ENCODE measurements around the gene ANO3. TPM values are rescaled to one million over a fixed set of nuclear protein-coding genes. Genes with fewer than 3 reads are reported as not detected.

ANO3 gene
- total RNA-seq, 1 donor from 2014 or later = 0.29 TPM

DNA sequence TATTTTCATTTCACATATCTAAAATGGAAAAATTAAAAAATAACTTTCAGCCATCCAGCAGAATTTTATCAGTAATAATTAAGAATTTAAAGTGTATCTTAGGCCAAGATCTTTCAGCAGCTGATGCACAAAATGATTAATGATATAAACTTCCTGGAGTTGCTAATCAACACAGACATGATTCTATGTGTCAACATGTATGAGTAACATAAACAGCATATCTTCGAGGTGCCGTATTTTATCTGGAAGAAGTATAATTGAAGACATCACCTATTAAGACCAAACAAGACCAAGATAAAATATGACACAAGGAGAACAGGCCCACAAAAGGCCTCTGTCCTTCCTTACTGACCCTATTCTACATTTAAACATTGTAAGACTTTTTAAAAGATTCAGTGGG, 344.7 kb downstream of the ANO3 start:
- DNase-seq (ENCODE audit: extremely low spot score, unreplicated experiment) = no peak
- H3K4me3 Mint-ChIP-seq = no peak overlapping the region
- H3K36me3 Mint-ChIP-seq = no peaks in the 10 kb centered on the region
- H3K27me3 Mint-ChIP-seq = no peaks in the 10 kb centered on the region
- peaks cover 7% of the 10 kb centered on the region for H3K9me3 Mint-ChIP-seq
- TF ChIP-seq, protein P1, sequence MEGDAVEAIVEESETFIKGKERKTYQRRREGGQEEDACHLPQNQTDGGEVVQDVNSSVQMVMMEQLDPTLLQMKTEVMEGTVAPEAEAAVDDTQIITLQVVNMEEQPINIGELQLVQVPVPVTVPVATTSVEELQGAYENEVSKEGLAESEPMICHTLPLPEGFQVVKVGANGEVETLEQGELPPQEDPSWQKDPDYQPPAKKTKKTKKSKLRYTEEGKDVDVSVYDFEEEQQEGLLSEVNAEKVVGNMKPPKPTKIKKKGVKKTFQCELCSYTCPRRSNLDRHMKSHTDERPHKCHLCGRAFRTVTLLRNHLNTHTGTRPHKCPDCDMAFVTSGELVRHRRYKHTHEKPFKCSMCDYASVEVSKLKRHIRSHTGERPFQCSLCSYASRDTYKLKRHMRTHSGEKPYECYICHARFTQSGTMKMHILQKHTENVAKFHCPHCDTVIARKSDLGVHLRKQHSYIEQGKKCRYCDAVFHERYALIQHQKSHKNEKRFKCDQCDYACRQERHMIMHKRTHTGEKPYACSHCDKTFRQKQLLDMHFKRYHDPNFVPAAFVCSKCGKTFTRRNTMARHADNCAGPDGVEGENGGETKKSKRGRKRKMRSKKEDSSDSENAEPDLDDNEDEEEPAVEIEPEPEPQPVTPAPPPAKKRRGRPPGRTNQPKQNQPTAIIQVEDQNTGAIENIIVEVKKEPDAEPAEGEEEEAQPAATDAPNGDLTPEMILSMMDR (conservative IDR thresholded peaks at IDR 0.05) = no peak
- peaks cover 6% of the 10 kb centered on the region for H3K4me1 Mint-ChIP-seq (ENCODE audit: unreplicated experiment)
- peak overlapping the region; percentile 86 for H3K27ac Mint-ChIP-seq

DNA sequence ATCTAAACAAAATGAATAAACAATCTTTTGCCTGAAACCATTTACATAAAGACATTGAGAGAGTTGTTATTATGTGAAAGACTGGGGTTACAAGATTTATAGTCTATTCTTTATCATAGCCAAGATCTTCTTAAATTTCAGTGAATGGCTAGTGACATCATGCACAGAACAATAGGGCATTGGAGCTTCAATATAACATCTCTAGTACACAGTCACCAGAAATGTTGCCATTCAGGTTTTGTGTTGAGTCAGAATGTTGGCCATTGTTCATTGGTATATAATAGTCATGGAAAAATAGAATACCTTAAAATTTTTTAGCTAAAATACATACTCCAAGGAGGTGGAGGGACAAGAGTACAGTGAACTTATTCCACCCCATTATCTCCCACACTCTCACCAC, 345.6 kb downstream of the ANO3 start:
- Mint-ChIP-seq H3K36me3 (no peaks in the 10 kb centered on the region), H3K9me3 (peaks cover 7% of the 10 kb centered on the region), H3K27me3 (no peaks in the 10 kb centered on the region), H3K4me1 (ENCODE audit: unreplicated experiment) (peaks cover 6% of the 10 kb centered on the region), H3K27ac (peak overlapping the region; percentile 86), H3K4me3 (no peak overlapping the region)
- no peak for DNase-seq (ENCODE audit: extremely low spot score, unreplicated experiment)
- TF ChIP-seq, protein P1 (conservative IDR thresholded peaks at IDR 0.05) = no peak

DNA sequence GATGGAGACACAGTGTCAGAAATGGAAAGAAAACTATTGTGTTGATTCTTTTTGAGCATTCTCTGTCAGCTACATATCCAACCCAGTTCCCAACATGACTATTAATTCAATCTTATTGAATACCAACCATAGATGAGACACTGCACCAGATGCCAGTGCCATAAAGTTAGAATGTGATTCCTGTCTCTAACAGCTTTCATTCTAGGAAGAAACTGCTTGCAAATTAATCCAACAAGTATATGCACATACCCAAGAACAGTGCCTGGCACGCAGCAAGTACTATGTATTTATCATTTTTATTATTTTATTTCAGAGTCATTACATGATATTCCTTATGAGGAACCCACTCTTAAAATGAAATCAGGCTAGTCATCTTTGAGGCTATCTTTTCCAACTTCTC, 355.4 kb downstream of the ANO3 start:
- no peaks in the 10 kb centered on the region for H3K27me3 Mint-ChIP-seq
- H3K27ac Mint-ChIP-seq = no peak overlapping the region
- DNase-seq (ENCODE audit: extremely low spot score, unreplicated experiment) = no peak
- no peaks in the 10 kb centered on the region for H3K9me3 Mint-ChIP-seq
- no peaks in the 10 kb centered on the region for H3K36me3 Mint-ChIP-seq
- no peaks in the 10 kb centered on the region for H3K4me1 Mint-ChIP-seq (ENCODE audit: unreplicated experiment)
- TF ChIP-seq, protein P1 (conservative IDR thresholded peaks at IDR 0.05) = no peak
- H3K4me3 Mint-ChIP-seq = no peak overlapping the region

DNA sequence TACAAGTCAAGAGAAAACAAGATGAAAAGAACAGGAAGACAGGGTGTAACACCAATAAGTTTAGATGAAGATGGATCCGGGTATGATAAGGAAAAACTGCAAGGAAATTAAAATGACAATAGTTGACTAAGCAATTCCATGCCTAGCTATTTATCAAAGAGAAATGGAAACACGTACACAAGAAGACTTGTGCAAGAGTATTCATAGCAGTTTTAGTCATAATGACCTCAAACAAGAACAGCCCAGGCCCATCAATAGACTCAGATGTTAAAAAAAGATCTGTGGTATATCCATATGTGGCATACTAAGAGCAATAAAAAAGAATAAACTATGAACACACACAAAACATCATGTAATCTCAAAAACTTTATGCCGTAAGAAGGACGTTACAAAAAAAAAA, 356.8 kb downstream of the ANO3 start:
- H3K9me3 Mint-ChIP-seq = no peaks in the 10 kb centered on the region
- no peak for DNase-seq (ENCODE audit: extremely low spot score, unreplicated experiment)
- no peaks in the 10 kb centered on the region for H3K4me1 Mint-ChIP-seq (ENCODE audit: unreplicated experiment)
- TF ChIP-seq, protein P1 (conservative IDR thresholded peaks at IDR 0.05) = no peak
- no peaks in the 10 kb centered on the region for H3K27me3 Mint-ChIP-seq
- H3K4me3 Mint-ChIP-seq = no peak overlapping the region
- no peak overlapping the region for H3K27ac Mint-ChIP-seq
- no peaks in the 10 kb centered on the region for H3K36me3 Mint-ChIP-seq

DNA sequence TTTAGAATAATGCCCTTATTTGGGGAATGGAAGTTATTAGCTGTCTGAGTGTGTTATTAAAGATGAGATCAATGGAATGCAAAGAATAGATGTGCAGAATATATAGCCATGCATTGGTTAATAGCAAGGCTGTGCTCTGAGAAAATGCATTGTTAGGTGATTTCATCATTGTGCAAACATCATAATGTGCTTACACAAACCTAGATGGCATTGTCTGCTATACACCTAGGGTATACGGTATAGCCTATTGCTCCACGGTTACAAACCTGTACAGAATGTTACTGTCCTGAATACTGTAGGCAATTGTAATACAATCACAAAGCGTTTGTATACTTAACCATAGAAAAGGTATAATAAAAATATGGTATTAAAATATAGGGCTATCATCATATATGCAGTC, 364.4 kb downstream of the ANO3 start:
- TF ChIP-seq, protein P1 (conservative IDR thresholded peaks at IDR 0.05) = no peak
- Mint-ChIP-seq H3K4me1 (ENCODE audit: unreplicated experiment) (peaks cover 8% of the 10 kb centered on the region), H3K27me3 (no peaks in the 10 kb centered on the region), H3K27ac (no peak overlapping the region), H3K9me3 (no peaks in the 10 kb centered on the region), H3K4me3 (no peak overlapping the region), H3K36me3 (no peaks in the 10 kb centered on the region)
- DNase-seq (ENCODE audit: extremely low spot score, unreplicated experiment) = no peak

DNA sequence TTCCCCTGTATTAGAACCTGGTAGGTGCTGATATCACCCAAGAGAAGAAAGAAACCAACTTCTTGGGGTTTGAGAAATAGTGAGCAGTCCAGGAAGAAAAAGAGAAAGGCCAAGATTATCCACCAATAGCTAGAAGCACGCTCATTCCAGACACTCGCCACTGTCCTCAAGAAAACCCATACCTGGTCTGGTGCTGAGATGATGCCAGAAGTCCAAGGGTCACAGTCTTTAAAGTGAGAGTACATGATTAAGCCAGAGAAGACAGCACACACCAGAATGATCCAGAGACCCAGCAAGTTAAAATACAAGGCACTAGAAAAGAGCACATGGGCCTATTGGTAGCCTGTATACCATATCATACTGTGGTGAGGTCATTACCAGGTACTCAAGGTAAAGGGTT, 366.3 kb downstream of the ANO3 start:
- Mint-ChIP-seq H3K4me3 (no peak overlapping the region), H3K4me1 (ENCODE audit: unreplicated experiment) (peaks cover 8% of the 10 kb centered on the region), H3K9me3 (no peaks in the 10 kb centered on the region), H3K36me3 (no peaks in the 10 kb centered on the region), H3K27me3 (no peaks in the 10 kb centered on the region), H3K27ac (no peak overlapping the region)
- TF ChIP-seq, protein P1 (conservative IDR thresholded peaks at IDR 0.05) = no peak
- no peak for DNase-seq (ENCODE audit: extremely low spot score, unreplicated experiment)

Measured in type B pancreatic cell (in vitro differentiated cells).